Stomach smooth muscle (tissue), 2 donors: ENCODE results near the gene PPIB.

Experiments
- H3K27ac ChIP-seq: one replicate; pipeline ENCODE4 v1.7.0; 2013; ENCODE audit warnings: mild to moderate bottlenecking, low read length, inconsistent platforms
- H3K27me3 ChIP-seq, 2 donors: one replicate each; pipeline ENCODE4 v1.7.0; 2013; ENCODE audit warnings: low read length in 2 of 2; ENCODE audit not compliant: insufficient read depth in 2 of 2, control insufficient read depth in 1 of 2
- H3K36me3 ChIP-seq, 2 donors: one replicate each; pipeline ENCODE4 v1.7.0; 2013; ENCODE audit warnings: low read length in 2 of 2; ENCODE audit not compliant: control insufficient read depth in 2 of 2, insufficient read depth in 2 of 2
- H3K4me1 ChIP-seq: one replicate; pipeline ENCODE4 v1.7.0; 2013; ENCODE audit warnings: low read length; ENCODE audit not compliant: control insufficient read depth, insufficient read depth
- H3K4me3 ChIP-seq, 2 donors: one replicate each; pipeline ENCODE4 v1.7.0; 2013; ENCODE audit warnings: low read length in 2 of 2
- H3K9ac ChIP-seq, 2 donors: one replicate each; pipeline ENCODE4 v1.7.0; 2013; ENCODE audit warnings: low read length in 2 of 2, mild to moderate bottlenecking in 1 of 2
- H3K9me3 ChIP-seq, 2 donors: one replicate each; pipeline ENCODE4 v1.7.0; 2013; ENCODE audit warnings: low read length in 2 of 2; ENCODE audit not compliant: control insufficient read depth in 2 of 2
- donor health status: healthy.
- donor health status: Pancreatic carcinoma.

The PPIB gene

GRCh38 chr15:64162869-64163658 is at the start of gene PPIB:
Gene PPIB (minus strand): TSS chr15:64163022. CDS start chr15:64162986, 36 bp downstream.
- H3K36me3 ChIP-seq, result peaks cover 22 to 23% of the 10 kb centered on the region in 2 donors
- peak within 1 kb of the TSS; percentile 86 to 90 for H3K9ac ChIP-seq
- no peaks in the 10 kb centered on the region for H3K27me3 ChIP-seq
- H3K4me3 ChIP-seq, result peak within 1 kb of the TSS; percentile 80 to 94
- H3K9me3 ChIP-seq, result no peaks in the 10 kb centered on the region
- H3K27ac ChIP-seq, result peak within 1 kb of the TSS; percentile 77
- peaks cover 21% of the 10 kb centered on the region for H3K4me1 ChIP-seq

DNA sequence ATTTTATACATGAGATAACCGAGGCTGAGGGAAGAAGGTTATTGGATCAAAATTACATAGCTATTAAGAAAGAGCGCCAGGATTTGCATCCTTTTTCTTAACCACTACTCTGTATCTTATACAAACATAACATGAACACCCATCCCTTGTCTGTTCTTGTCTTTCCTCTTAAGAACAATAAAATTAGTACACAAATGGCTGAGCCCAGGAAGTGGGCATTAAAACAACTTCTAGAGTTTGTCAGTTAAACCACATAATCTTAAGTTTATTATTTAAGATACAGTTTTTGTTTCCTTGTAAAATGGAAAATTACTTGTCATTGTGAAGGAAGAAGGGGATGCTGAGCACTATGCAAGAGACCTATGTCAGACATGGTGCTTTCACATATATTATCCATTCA is 48.9 kb upstream of the PPIB start:
- no peaks in the 10 kb centered on the region for H3K4me1 ChIP-seq
- no peak overlapping the region for H3K27ac ChIP-seq
- H3K9me3 ChIP-seq, result no peaks in the 10 kb centered on the region
- peaks cover 5% of the 10 kb centered on the region in 2 donors for H3K36me3 ChIP-seq
- H3K27me3 ChIP-seq, result no peaks in the 10 kb centered on the region
- H3K4me3 ChIP-seq, result no peak overlapping the region
- no peak overlapping the region for H3K9ac ChIP-seq

DNA sequence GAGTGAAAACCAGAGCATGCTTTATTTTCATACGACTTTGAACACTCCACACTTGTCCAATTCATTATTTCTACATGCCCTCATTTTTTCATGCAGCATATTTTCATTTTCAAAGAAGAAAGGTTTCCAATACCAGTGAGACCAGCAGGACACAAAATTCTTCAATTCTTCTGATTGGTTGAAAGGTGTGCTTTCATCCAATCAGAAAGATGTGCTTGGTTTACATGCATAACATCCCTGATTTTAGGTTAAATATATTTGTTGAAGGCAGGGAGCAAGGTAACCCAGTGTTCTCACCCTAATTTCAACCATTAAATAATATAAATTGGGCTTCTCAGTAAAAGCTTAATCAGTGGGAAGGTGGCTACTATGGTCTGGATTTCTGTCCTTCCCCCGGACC is 47.5 kb upstream of the PPIB start:
- no peak overlapping the region for H3K4me3 ChIP-seq
- H3K4me1 ChIP-seq, result no peaks in the 10 kb centered on the region
- H3K9me3 ChIP-seq, result no peaks in the 10 kb centered on the region
- H3K9ac ChIP-seq, result no peak overlapping the region
- H3K27me3 ChIP-seq, result no peaks in the 10 kb centered on the region
- H3K36me3 ChIP-seq, result peaks cover 4 to 5% of the 10 kb centered on the region in 2 donors
- no peak overlapping the region for H3K27ac ChIP-seq

DNA sequence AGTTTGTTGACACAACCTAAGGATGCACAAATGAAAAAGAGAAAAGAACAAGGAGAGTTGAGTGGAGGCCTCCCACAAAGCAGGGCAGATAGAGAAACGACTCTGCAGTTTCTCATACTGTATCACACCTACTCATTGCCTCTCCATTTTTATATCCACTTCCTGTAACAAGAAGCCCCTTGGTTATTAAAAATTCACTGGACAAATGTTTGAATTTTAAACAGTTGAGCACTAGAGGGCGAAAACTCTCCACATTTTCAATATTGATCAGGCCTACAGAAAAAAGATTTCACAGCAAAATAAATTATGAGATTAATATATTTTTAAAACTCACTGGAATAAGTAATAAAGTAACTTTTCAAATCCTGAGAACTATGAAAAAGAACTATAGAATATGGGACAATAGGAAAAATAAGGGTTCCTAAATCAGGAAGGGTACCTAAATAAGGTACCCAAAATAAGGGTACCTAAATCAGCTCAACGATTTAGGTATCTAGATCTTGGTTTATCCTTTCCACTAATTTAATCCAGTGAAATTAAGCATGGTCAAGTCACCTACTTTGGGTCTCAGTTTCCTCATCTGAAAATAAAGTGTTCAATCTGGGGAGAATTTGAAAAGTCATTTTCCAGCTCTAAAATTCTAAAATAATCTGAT is 47.0 kb upstream of the PPIB start:
- H3K9ac ChIP-seq, result no peak overlapping the region
- H3K36me3 ChIP-seq, result peaks cover 4 to 5% of the 10 kb centered on the region in 2 donors
- H3K4me3 ChIP-seq, result no peak overlapping the region
- H3K4me1 ChIP-seq, result no peaks in the 10 kb centered on the region
- H3K27ac ChIP-seq, result no peak overlapping the region
- no peaks in the 10 kb centered on the region for H3K9me3 ChIP-seq
- no peaks in the 10 kb centered on the region for H3K27me3 ChIP-seq

- no peaks in the 10 kb centered on the region for H3K27me3 ChIP-seq
- H3K9ac ChIP-seq, result no peak overlapping the region
- H3K27ac ChIP-seq, result no peak overlapping the region
- no peaks in the 10 kb centered on the region for H3K4me1 ChIP-seq
- H3K4me3 ChIP-seq, result no peak overlapping the region
- H3K36me3 ChIP-seq, result peaks cover 9 to 15% of the 10 kb centered on the region in 2 donors
- H3K9me3 ChIP-seq, result no peaks in the 10 kb centered on the region
Observed at GRCh38 chr15:64205202-64205601, 42.4 kb upstream of the PPIB start.

- Histone ChIP-seq H3K4me1 (no peaks in the 10 kb centered on the region), H3K36me3 (peaks cover under 1 to 14% of the 10 kb centered on the region in 2 donors), H3K9me3 (no peaks in the 10 kb centered on the region), H3K4me3 (no peak overlapping the region), H3K9ac (no peak overlapping the region), H3K27me3 (no peaks in the 10 kb centered on the region), H3K27ac (no peak overlapping the region)
Observed at GRCh38 chr15:64197425-64197824, 34.6 kb upstream of the PPIB start.

DNA sequence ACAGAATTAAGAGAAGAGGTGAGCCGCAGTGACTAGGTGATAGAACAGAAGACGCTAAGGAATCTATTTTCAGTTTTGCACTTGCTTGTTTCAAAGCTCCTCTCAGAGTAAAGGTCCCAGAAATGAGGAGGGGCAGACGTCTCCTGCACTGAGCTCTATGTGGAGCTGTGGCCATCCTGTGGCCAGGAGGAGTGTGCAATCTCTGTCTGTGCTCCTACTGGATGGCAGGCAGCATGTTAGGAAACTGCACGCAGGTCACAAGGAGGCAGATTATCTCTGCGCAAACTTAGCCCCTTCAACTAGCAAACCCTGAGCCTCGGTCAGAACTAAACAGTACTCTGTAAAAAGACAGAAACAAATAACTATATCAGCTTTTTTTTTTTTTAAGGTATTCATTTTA is 31.1 kb upstream of the PPIB start:
- Histone ChIP-seq H3K36me3 (peaks cover 0 to 6% of the 10 kb centered on the region in 2 donors), H3K4me3 (no peak overlapping the region), H3K27ac (no peak overlapping the region), H3K27me3 (no peaks in the 10 kb centered on the region), H3K9ac (no peak overlapping the region), H3K4me1 (no peaks in the 10 kb centered on the region), H3K9me3 (no peaks in the 10 kb centered on the region)

DNA sequence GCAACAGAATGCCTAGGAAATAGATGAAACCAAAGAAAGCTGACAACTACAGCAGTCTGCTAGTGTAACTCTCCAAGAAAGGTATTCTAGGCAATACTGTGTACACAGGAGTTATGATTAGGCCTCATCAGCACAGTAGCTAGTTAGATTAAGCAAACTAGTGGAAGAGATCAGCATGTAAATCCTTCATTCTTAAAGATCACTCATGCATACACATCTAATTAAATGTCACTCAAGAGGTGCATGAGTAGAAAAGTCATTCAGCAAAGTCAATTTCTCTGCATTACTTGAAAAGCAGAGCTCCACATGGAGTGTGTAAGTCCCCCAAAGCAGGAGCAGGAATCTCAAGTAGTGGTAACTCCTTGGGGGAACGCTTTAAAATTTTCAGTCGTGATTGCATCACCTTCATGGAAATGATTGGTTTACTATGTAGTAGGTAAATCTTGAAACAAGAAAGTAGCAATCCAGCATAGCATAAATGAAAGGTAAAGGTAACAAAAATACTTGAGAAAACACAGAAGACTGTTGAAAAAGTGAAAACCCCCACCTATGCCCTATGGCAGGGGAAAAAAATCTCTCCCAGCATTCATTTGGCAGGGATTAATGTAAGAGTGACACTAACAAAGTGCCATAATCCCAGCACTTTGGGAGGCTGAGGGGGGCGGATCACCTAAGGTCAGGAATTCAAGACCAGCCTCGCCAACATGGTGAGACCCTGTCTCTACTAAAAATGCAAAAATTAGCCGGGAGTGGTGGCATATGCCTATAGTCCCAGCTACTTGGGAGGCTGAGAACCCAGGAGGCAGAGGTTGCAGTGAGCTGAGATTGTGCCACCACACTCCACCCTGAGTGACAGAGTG is 29.4 kb upstream of the PPIB start:
- H3K27me3 ChIP-seq, result no peaks in the 10 kb centered on the region

GRCh38 chr15:64187396-64188191 is 24.8 kb upstream of the PPIB start:
- Histone ChIP-seq H3K9ac (no peak overlapping the region), H3K36me3 (peaks cover 0 to 7% of the 10 kb centered on the region in 2 donors), H3K9me3 (no peaks in the 10 kb centered on the region), H3K4me3 (no peak overlapping the region), H3K27ac (no peak overlapping the region), H3K27me3 (no peaks in the 10 kb centered on the region), H3K4me1 (no peaks in the 10 kb centered on the region)

More for the DNA sequence above, 29.4 kb upstream of the PPIB start:
- H3K9ac ChIP-seq, result no peak overlapping the region
- no peaks in the 10 kb centered on the region for H3K9me3 ChIP-seq
- H3K36me3 ChIP-seq, result peaks cover 0 to 6% of the 10 kb centered on the region in 2 donors
- H3K27ac ChIP-seq, result no peak overlapping the region
- H3K4me3 ChIP-seq, result no peak overlapping the region
- no peaks in the 10 kb centered on the region for H3K4me1 ChIP-seq
